ENCODE measurements around the gene CPTP.

The CPTP gene

DNA sequence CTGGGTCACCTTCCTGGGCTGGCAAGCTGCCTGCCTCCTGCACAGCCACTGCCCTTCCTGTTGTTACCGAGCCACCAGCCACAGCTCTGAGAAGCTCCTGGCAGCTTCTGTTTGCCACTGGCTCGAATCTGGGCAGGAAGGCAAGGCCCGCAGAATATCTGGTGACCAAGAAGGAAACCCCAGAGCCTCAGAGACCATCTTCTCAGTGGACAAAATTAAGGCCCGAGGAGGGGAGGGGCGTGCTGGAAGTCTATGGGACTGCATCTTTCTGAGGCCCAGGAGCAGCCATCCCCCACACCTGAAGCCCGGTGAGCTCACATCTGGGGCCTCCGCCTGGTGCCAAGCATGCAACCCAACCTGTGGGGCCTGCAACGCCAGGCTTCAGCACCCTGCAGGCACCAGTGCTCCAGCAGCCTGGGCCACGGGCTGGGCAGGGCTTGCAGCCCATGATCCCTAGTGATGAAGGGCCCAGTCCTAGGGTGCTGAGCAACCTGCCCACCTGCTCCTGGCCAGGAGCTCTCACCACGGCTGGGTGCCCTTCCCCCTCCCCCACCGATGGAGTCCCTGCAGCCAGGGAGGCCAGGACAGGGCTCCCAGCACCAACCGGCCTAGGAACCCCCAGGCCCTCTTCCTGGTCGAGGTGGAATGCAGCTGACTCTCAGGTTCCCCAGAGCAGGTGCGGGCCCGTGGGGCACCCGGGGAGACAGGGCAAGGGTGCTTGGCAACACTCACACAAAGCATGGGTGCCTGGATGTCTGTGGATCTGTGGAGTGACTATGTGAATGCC lies 879 bp downstream of the CPTP start:
- DNase-seq (ENCODE audit: low read depth, low spot score), result no peak
- peak overlapping the region; percentile 85 for H3K9ac ChIP-seq (ENCODE audit: insufficient read length, low read depth)
- no peaks in the 10 kb centered on the region for H3K27me3 ChIP-seq (ENCODE audit: insufficient read depth, insufficient read length)
- H3K9me3 ChIP-seq (ENCODE audit: insufficient read depth, low read length), result no peaks in the 10 kb centered on the region
- peaks cover 13% of the 10 kb centered on the region for H3K4me1 ChIP-seq (ENCODE audit: insufficient read depth, insufficient read length)
- peak overlapping the region; percentile 64 for H3K4me3 ChIP-seq (ENCODE audit: insufficient read length, low read depth)
- H3K36me3 ChIP-seq (ENCODE audit: insufficient read depth, insufficient read length, low read length), result peaks cover 34% of the 10 kb centered on the region
- TF ChIP-seq YY1 (IDR thresholded peaks at IDR 0.05; ENCODE audit: insufficient read depth, insufficient read length) (no peak), SUZ12 (IDR thresholded peaks at IDR 0.05; ENCODE audit: extremely low read depth, insufficient read depth, insufficient read length) (no peak), ZNF274 (IDR thresholded peaks at IDR 0.05; ENCODE audit: low read depth, low read length) (no peak)

DNA sequence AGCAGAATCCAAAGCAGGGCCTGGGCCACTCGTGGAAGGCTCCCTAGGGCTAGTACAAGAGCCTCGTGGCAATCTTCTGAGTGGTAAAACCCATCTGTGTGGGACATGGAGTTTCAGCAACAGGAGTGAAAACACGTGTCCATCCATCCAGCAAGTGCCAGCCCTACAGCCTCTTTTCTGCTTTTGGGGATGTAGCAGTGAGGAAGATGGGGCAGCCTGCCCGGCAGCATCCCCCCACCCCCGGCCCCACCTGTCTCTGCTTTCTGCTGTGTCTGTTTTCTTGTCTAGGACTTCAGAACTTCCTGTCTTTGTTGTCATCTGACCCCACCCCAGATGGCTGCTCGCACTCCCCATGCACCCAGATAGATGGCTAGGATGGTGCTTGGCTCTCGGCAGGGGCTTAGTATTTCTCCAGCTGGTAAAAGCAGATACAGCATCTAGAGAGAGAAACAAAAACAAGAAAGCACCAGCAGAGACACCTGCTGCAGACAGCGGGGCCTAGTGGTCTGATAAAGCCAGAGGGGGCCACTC lies 1.5 kb downstream of the CPTP start:
- no peak overlapping the region for H3K9ac ChIP-seq (ENCODE audit: insufficient read length, low read depth)
- H3K27me3 ChIP-seq (ENCODE audit: insufficient read depth, insufficient read length), result no peaks in the 10 kb centered on the region
- no peak overlapping the region for H3K4me3 ChIP-seq (ENCODE audit: insufficient read length, low read depth)
- H3K4me1 ChIP-seq (ENCODE audit: insufficient read depth, insufficient read length), result peaks cover 12% of the 10 kb centered on the region
- H3K36me3 ChIP-seq (ENCODE audit: insufficient read depth, insufficient read length, low read length), result peaks cover 27% of the 10 kb centered on the region
- TF ChIP-seq SUZ12 (IDR thresholded peaks at IDR 0.05; ENCODE audit: extremely low read depth, insufficient read depth, insufficient read length), result no peak
- TF ChIP-seq YY1 (IDR thresholded peaks at IDR 0.05; ENCODE audit: insufficient read depth, insufficient read length), result no peak
- TF ChIP-seq ZNF274 (IDR thresholded peaks at IDR 0.05; ENCODE audit: low read depth, low read length), result no peak
- no peak for DNase-seq (ENCODE audit: low read depth, low spot score)
- H3K9me3 ChIP-seq (ENCODE audit: insufficient read depth, low read length), result no peaks in the 10 kb centered on the region

DNA sequence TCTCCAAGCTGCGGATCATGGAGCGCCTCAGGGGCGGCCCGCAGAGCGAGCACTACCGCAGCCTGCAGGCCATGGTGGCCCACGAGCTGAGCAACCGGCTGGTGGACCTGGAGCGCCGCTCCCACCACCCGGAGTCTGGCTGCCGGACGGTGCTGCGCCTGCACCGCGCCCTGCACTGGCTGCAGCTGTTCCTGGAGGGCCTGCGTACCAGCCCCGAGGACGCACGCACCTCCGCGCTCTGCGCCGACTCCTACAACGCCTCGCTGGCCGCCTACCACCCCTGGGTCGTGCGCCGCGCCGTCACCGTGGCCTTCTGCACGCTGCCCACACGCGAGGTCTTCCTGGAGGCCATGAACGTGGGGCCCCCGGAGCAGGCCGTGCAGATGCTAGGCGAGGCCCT lies 2.7 kb downstream of the CPTP start:
- no peak for TF ChIP-seq ZNF274 (IDR thresholded peaks at IDR 0.05; ENCODE audit: low read depth, low read length)
- no peak for TF ChIP-seq YY1 (IDR thresholded peaks at IDR 0.05; ENCODE audit: insufficient read depth, insufficient read length)
- no peak for TF ChIP-seq SUZ12 (IDR thresholded peaks at IDR 0.05; ENCODE audit: extremely low read depth, insufficient read depth, insufficient read length)
- H3K27me3 ChIP-seq (ENCODE audit: insufficient read depth, insufficient read length), result no peaks in the 10 kb centered on the region
- H3K9ac ChIP-seq (ENCODE audit: insufficient read length, low read depth), result no peak overlapping the region
- DNase-seq (ENCODE audit: low read depth, low spot score), result no peak
- H3K4me1 ChIP-seq (ENCODE audit: insufficient read depth, insufficient read length), result peaks cover 7% of the 10 kb centered on the region
- peaks cover 17% of the 10 kb centered on the region for H3K36me3 ChIP-seq (ENCODE audit: insufficient read depth, insufficient read length, low read length)
- H3K4me3 ChIP-seq (ENCODE audit: insufficient read length, low read depth), result no peak overlapping the region
- no peaks in the 10 kb centered on the region for H3K9me3 ChIP-seq (ENCODE audit: insufficient read depth, low read length)

DNA sequence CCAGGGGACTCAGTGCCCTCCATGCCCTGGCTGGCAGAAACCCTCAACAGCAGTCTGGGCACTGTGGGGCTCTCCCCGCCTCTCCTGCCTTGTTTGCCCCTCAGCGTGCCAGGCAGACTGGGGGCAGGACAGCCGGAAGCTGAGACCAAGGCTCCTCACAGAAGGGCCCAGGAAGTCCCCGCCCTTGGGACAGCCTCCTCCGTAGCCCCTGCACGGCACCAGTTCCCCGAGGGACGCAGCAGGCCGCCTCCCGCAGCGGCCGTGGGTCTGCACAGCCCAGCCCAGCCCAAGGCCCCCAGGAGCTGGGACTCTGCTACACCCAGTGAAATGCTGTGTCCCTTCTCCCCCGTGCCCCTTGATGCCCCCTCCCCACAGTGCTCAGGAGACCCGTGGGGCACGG lies 3.7 kb downstream of the CPTP start:
- H3K9me3 ChIP-seq (ENCODE audit: insufficient read depth, low read length), result no peaks in the 10 kb centered on the region
- peaks cover 11% of the 10 kb centered on the region for H3K36me3 ChIP-seq (ENCODE audit: insufficient read depth, insufficient read length, low read length)
- peaks cover 7% of the 10 kb centered on the region for H3K4me1 ChIP-seq (ENCODE audit: insufficient read depth, insufficient read length)
- H3K4me3 ChIP-seq (ENCODE audit: insufficient read length, low read depth), result no peak overlapping the region
- no peak overlapping the region for H3K9ac ChIP-seq (ENCODE audit: insufficient read length, low read depth)
- no peak for TF ChIP-seq ZNF274 (IDR thresholded peaks at IDR 0.05; ENCODE audit: low read depth, low read length)
- TF ChIP-seq SUZ12 (IDR thresholded peaks at IDR 0.05; ENCODE audit: extremely low read depth, insufficient read depth, insufficient read length), result no peak
- no peak for TF ChIP-seq YY1 (IDR thresholded peaks at IDR 0.05; ENCODE audit: insufficient read depth, insufficient read length)
- H3K27me3 ChIP-seq (ENCODE audit: insufficient read depth, insufficient read length), result no peaks in the 10 kb centered on the region
- DNase-seq (ENCODE audit: low read depth, low spot score), result no peak

GRCh38 chr1:1329304-1330210 lies 5.0 kb downstream of the CPTP start:
- Histone ChIP-seq H3K9me3 (ENCODE audit: insufficient read depth, low read length) (no peaks in the 10 kb centered on the region), H3K4me3 (ENCODE audit: insufficient read length, low read depth) (no peak overlapping the region), H3K9ac (ENCODE audit: insufficient read length, low read depth) (no peak overlapping the region), H3K27me3 (ENCODE audit: insufficient read depth, insufficient read length) (no peaks in the 10 kb centered on the region), H3K36me3 (ENCODE audit: insufficient read depth, insufficient read length, low read length) (peaks cover 15% of the 10 kb centered on the region), H3K4me1 (ENCODE audit: insufficient read depth, insufficient read length) (peaks cover 7% of the 10 kb centered on the region)
- DNase-seq (ENCODE audit: low read depth, low spot score), result no peak
- TF ChIP-seq SUZ12 (IDR thresholded peaks at IDR 0.05; ENCODE audit: extremely low read depth, insufficient read depth, insufficient read length) (no peak), ZNF274 (IDR thresholded peaks at IDR 0.05; ENCODE audit: low read depth, low read length) (no peak), YY1 (IDR thresholded peaks at IDR 0.05; ENCODE audit: insufficient read depth, insufficient read length) (no peak)

- TF ChIP-seq SUZ12 (IDR thresholded peaks at IDR 0.05; ENCODE audit: extremely low read depth, insufficient read depth, insufficient read length), result no peak
- no peak for TF ChIP-seq ZNF274 (IDR thresholded peaks at IDR 0.05; ENCODE audit: low read depth, low read length)
- TF ChIP-seq YY1 (IDR thresholded peaks at IDR 0.05; ENCODE audit: insufficient read depth, insufficient read length), result no peak
- no peak for DNase-seq (ENCODE audit: low read depth, low spot score)
- no peak overlapping the region for H3K9ac ChIP-seq (ENCODE audit: insufficient read length, low read depth)
- H3K4me1 ChIP-seq (ENCODE audit: insufficient read depth, insufficient read length), result peaks cover 6% of the 10 kb centered on the region
- peaks cover 21% of the 10 kb centered on the region for H3K36me3 ChIP-seq (ENCODE audit: insufficient read depth, insufficient read length, low read length)
- H3K27me3 ChIP-seq (ENCODE audit: insufficient read depth, insufficient read length), result no peaks in the 10 kb centered on the region
- H3K4me3 ChIP-seq (ENCODE audit: insufficient read length, low read depth), result no peak overlapping the region
- H3K9me3 ChIP-seq (ENCODE audit: insufficient read depth, low read length), result no peaks in the 10 kb centered on the region
Observed at GRCh38 chr1:1330366-1331067, 5.9 kb downstream of the CPTP start.
